Mesendoderm (in vitro differentiated cells): ENCODE results near the gene MX1.

Source experiments
- DNase-seq: peaks from one replicate; pipeline ENCODE4 v3.0.0; 2013
- H2AK5ac ChIP-seq: 2 replicates; pipeline ENCODE4 v1.6.1; 2013; ENCODE audit warnings: low read length, inconsistent platforms
- H2BK120ac ChIP-seq: 2 replicates; pipeline ENCODE4 v1.6.1; 2013; ENCODE audit warnings: low read depth, mild to moderate bottlenecking, low read length, moderate library complexity, mixed read lengths
- H2BK15ac ChIP-seq: replicated peaks from 2 replicates; pipeline ENCODE4 v1.6.1; 2013; ENCODE audit warnings: low read depth, mild to moderate bottlenecking, moderate library complexity
- H2BK5ac ChIP-seq: 2 replicates; pipeline ENCODE4 v1.6.1; 2013; ENCODE audit warnings: low read length, inconsistent platforms
- H3K18ac ChIP-seq: 2 replicates; pipeline ENCODE4 v1.6.1; 2013; ENCODE audit warnings: mild to moderate bottlenecking, low read length, mixed read lengths
- H3K23ac ChIP-seq: one replicate; pipeline ENCODE4 v1.6.1; 2013; ENCODE audit warnings: low read length
- H3K27ac ChIP-seq: 2 replicates; pipeline ENCODE4 v1.5.1; 2013; ENCODE audit warnings: low read depth, mild to moderate bottlenecking, inconsistent platforms, low read length, moderate library complexity
- H3K27me3 ChIP-seq: 2 replicates; pipeline ENCODE4 v1.6.1; 2013; ENCODE audit warnings: low read length, control low read depth, mild to moderate bottlenecking, inconsistent platforms; ENCODE audit not compliant: insufficient read depth, poor library complexity
- H3K36me3 ChIP-seq: 2 replicates; pipeline ENCODE4 v1.6.1; 2013; ENCODE audit warnings: low read length, inconsistent platforms; ENCODE audit not compliant: control insufficient read depth, insufficient read depth
- H3K4ac ChIP-seq: one replicate; pipeline ENCODE4 v1.6.1; 2013; ENCODE audit warnings: low read depth, mild to moderate bottlenecking, low read length, moderate library complexity
- H3K4me1 ChIP-seq: 2 replicates; pipeline ENCODE4 v1.6.1; 2013; ENCODE audit warnings: low read depth, low read length, inconsistent platforms; ENCODE audit not compliant: control insufficient read depth
- H3K4me2 ChIP-seq: 2 replicates; pipeline ENCODE4 v1.6.1; 2013; ENCODE audit warnings: low read length
- H3K4me3 ChIP-seq: 2 replicates; pipeline ENCODE4 v1.5.1; 2013; ENCODE audit warnings: mild to moderate bottlenecking, low read length
- H3K56ac ChIP-seq: one replicate; pipeline ENCODE4 v1.6.1; 2013; ENCODE audit warnings: low read length
- H3K79me1 ChIP-seq: 2 replicates; pipeline ENCODE4 v1.6.1; 2013; ENCODE audit warnings: low read length, inconsistent platforms
- H3K79me2 ChIP-seq: 2 replicates; pipeline ENCODE4 v1.6.1; 2013; ENCODE audit warnings: mild to moderate bottlenecking, low read length; ENCODE audit not compliant: control insufficient read depth, insufficient read depth
- H3K9ac ChIP-seq: 2 replicates; pipeline ENCODE4 v1.6.1; 2013; ENCODE audit warnings: low read length, inconsistent platforms
- H4K5ac ChIP-seq: one replicate; pipeline ENCODE4 v1.6.1; 2013; ENCODE audit warnings: low read length
- H4K8ac ChIP-seq: one replicate; pipeline ENCODE4 v1.6.1; 2013; ENCODE audit warnings: low read depth, mild to moderate bottlenecking, control low read depth, low read length, moderate library complexity
- WGBS: extraction: QIAGEN DNeasy Blood & Tissue Kit; methylation state at CpG from one replicate; pipeline ENCODE4 v1.1.7; 2013; ENCODE audit warnings: low lambda C conversion rate, missing lambda C conversion rate; ENCODE audit not compliant: insufficient coverage; ENCODE audit errors: extremely low coverage; 5-methylcytosine and 5-hydroxymethylcytosine counted together

MX1 gene

GRCh38 chr21:41501919-41502318 lies 75.9 kb downstream of the MX1 start:
- no peaks in the 10 kb centered on the region for H3K36me3 ChIP-seq
- H3K9ac ChIP-seq, result no peak overlapping the region
- H2AK5ac ChIP-seq, result no peak overlapping the region
- H4K5ac ChIP-seq, result no peak overlapping the region
- no peak overlapping the region for H3K23ac ChIP-seq
- no peak for DNase-seq
- H2BK5ac ChIP-seq, result no peak overlapping the region
- no peaks in the 10 kb centered on the region for H3K79me1 ChIP-seq
- H3K27ac ChIP-seq, result no peak overlapping the region
- no peak overlapping the region for H2BK15ac ChIP-seq
- no peak overlapping the region for H3K18ac ChIP-seq
- H3K79me2 ChIP-seq, result no peaks in the 10 kb centered on the region
- H3K4me1 ChIP-seq, result no peaks in the 10 kb centered on the region
- no peaks in the 10 kb centered on the region for H3K27me3 ChIP-seq
- H3K56ac ChIP-seq, result no peak overlapping the region
- H3K4me2 ChIP-seq, result no peak overlapping the region
- H2BK120ac ChIP-seq, result no peak overlapping the region
- H4K8ac ChIP-seq, result no peak overlapping the region
- H3K4me3 ChIP-seq, result no peak overlapping the region
- no peak overlapping the region for H3K4ac ChIP-seq
- no CpG with 5 or more reads among the region's 7 CpGs for WGBS

GRCh38 chr21:41503331-41503730 lies 77.3 kb downstream of the MX1 start:
- Histone ChIP-seq H2BK15ac (no peak overlapping the region), H4K5ac (no peak overlapping the region), H3K23ac (no peak overlapping the region), H2AK5ac (no peak overlapping the region), H3K79me1 (no peaks in the 10 kb centered on the region), H3K9ac (no peak overlapping the region), H3K4me2 (no peak overlapping the region), H3K18ac (no peak overlapping the region), H3K56ac (no peak overlapping the region), H3K4me3 (no peak overlapping the region), H3K27ac (no peak overlapping the region), H3K79me2 (no peaks in the 10 kb centered on the region), H2BK120ac (no peak overlapping the region), H4K8ac (no peak overlapping the region), H3K27me3 (no peaks in the 10 kb centered on the region), H3K36me3 (no peaks in the 10 kb centered on the region), H3K4ac (no peak overlapping the region), H2BK5ac (no peak overlapping the region), H3K4me1 (no peaks in the 10 kb centered on the region)
- no CpG with 5 or more reads among the region's 4 CpGs for WGBS
- DNase-seq, result no peak

- H2BK5ac ChIP-seq, result no peak overlapping the region
- H3K18ac ChIP-seq, result no peak overlapping the region
- H3K9ac ChIP-seq, result no peak overlapping the region
- no peak overlapping the region for H3K27ac ChIP-seq
- DNase-seq, result no peak
- no peak overlapping the region for H3K23ac ChIP-seq
- H3K4me2 ChIP-seq, result no peak overlapping the region
- no peak overlapping the region for H3K56ac ChIP-seq
- no peaks in the 10 kb centered on the region for H3K36me3 ChIP-seq
- no peak overlapping the region for H2BK15ac ChIP-seq
- no peaks in the 10 kb centered on the region for H3K27me3 ChIP-seq
- no peak overlapping the region for H2BK120ac ChIP-seq
- no peaks in the 10 kb centered on the region for H3K4me1 ChIP-seq
- no peak overlapping the region for H3K4me3 ChIP-seq
- no peaks in the 10 kb centered on the region for H3K79me1 ChIP-seq
- H4K5ac ChIP-seq, result no peak overlapping the region
- H4K8ac ChIP-seq, result no peak overlapping the region
- H2AK5ac ChIP-seq, result no peak overlapping the region
- no CpG with 5 or more reads among the region's 5 CpGs for WGBS
- no peak overlapping the region for H3K4ac ChIP-seq
- no peaks in the 10 kb centered on the region for H3K79me2 ChIP-seq
These were observed 78.0 kb downstream of the MX1 start for GRCh38 chr21:41504030-41504429.

GRCh38 chr21:41506005-41506594 lies 80.1 kb downstream of the MX1 start:
- Histone ChIP-seq H3K23ac (no peak overlapping the region), H2AK5ac (no peak overlapping the region), H3K79me2 (no peaks in the 10 kb centered on the region), H4K8ac (no peak overlapping the region), H3K36me3 (no peaks in the 10 kb centered on the region), H3K4me1 (no peaks in the 10 kb centered on the region), H3K56ac (peak overlapping the region; percentile 83), H3K27ac (no peak overlapping the region), H2BK5ac (no peak overlapping the region), H3K18ac (no peak overlapping the region), H3K4me2 (no peak overlapping the region), H2BK120ac (no peak overlapping the region), H3K27me3 (no peaks in the 10 kb centered on the region), H3K79me1 (no peaks in the 10 kb centered on the region), H3K9ac (no peak overlapping the region), H3K4ac (no peak overlapping the region), H2BK15ac (no peak overlapping the region), H3K4me3 (no peak overlapping the region), H4K5ac (no peak overlapping the region)
- no peak for DNase-seq
- no CpG with 5 or more reads among the region's 7 CpGs for WGBS

- H3K4me2 ChIP-seq, result peak overlapping the region; percentile 98
- H2BK120ac ChIP-seq, result no peak overlapping the region
- H3K27me3 ChIP-seq, result no peaks in the 10 kb centered on the region
- DNase-seq, result peak; percentile 70
- no peaks in the 10 kb centered on the region for H3K4me1 ChIP-seq
- H3K4ac ChIP-seq, result no peak overlapping the region
- H4K8ac ChIP-seq, result no peak overlapping the region
- H2BK5ac ChIP-seq, result no peak overlapping the region
- H3K79me2 ChIP-seq, result no peaks in the 10 kb centered on the region
- H4K5ac ChIP-seq, result no peak overlapping the region
- H3K18ac ChIP-seq, result no peak overlapping the region
- H3K36me3 ChIP-seq, result no peaks in the 10 kb centered on the region
- peak overlapping the region; percentile 83 for H3K56ac ChIP-seq
- H3K27ac ChIP-seq, result no peak overlapping the region
- no peak overlapping the region for H2AK5ac ChIP-seq
- peak overlapping the region; percentile 26 for H3K4me3 ChIP-seq
- H3K23ac ChIP-seq, result peak overlapping the region; percentile 80
- no peak overlapping the region for H2BK15ac ChIP-seq
- H3K79me1 ChIP-seq, result no peaks in the 10 kb centered on the region
- H3K9ac ChIP-seq, result peak overlapping the region; percentile 65
- no CpG with 5 or more reads among the region's 64 CpGs for WGBS
These were observed 80.8 kb downstream of the MX1 start for GRCh38 chr21:41506611-41507520.
